MM.1S (cell line): ENCODE measurements around the gene SLIT2.

Experiments used
- DNase-seq: peaks from one replicate; pipeline ENCODE4 v3.0.0-alpha.2; 2015
- H2AFZ ChIP-seq: fragments of 300-600 bp; sonication (generic); 2 replicates; pipeline ENCODE4 v1.6.0; 2016; ENCODE audit warnings: antibody characterized with exemption, low read length
- H3F3A ChIP-seq: fragments of 300-600 bp; sonication (generic); 2 replicates; pipeline ENCODE4 v1.6.1; 2016; ENCODE audit warnings: mild to moderate bottlenecking, antibody characterized with exemption, low read length, moderate library complexity, mixed read lengths; ENCODE audit not compliant: insufficient read depth
- H3K27ac ChIP-seq: fragments of 300-600 bp; sonication (generic); 2 replicates; pipeline ENCODE4 v1.5.1; 2016; ENCODE audit warnings: mild to moderate bottlenecking, low read length
- H3K27me3 ChIP-seq: fragments of 300-600 bp; sonication (generic); replicated peaks from 2 replicates; pipeline ENCODE4 v1.6.0; 2016; ENCODE audit warnings: low read length; ENCODE audit not compliant: insufficient read depth
- H3K36me3 ChIP-seq: fragments of 300-600 bp; sonication (generic); replicated peaks from 2 replicates; pipeline ENCODE4 v1.6.1; 2016; ENCODE audit warnings: mild to moderate bottlenecking, low read length, mixed read lengths; ENCODE audit not compliant: insufficient read depth
- H3K4me1 ChIP-seq: fragments of 300-600 bp; sonication (generic); 2 replicates; pipeline ENCODE4 v1.6.1; 2016; ENCODE audit warnings: low read length, mixed read lengths
- H3K4me2 ChIP-seq: fragments of 300-600 bp; sonication (generic); 2 replicates; pipeline ENCODE4 v1.6.0; 2016; ENCODE audit warnings: low read depth, low read length
- H3K4me3 ChIP-seq: fragments of 300-600 bp; sonication (generic); 2 replicates; pipeline ENCODE4 v1.5.1; 2016; ENCODE audit warnings: low read length, mixed read lengths
- H3K79me2 ChIP-seq: fragments of 300-600 bp; sonication (generic); 2 replicates; pipeline ENCODE4 v1.6.1; 2016; ENCODE audit warnings: mixed run types, low read length, mixed read lengths
- H3K9ac ChIP-seq: fragments of 300-600 bp; sonication (generic); 2 replicates; pipeline ENCODE4 v1.6.1; 2016; ENCODE audit warnings: low read length, mixed read lengths
- H3K9me2 ChIP-seq: fragments of 300-600 bp; sonication (generic); replicated peaks from 2 replicates; pipeline ENCODE4 v1.6.1; 2016; ENCODE audit warnings: mild to moderate bottlenecking, low read length, mixed read lengths; ENCODE audit not compliant: insufficient read depth
- H3K9me3 ChIP-seq: fragments of 300-600 bp; sonication (generic); replicated peaks from 2 replicates; pipeline ENCODE4 v1.6.1; 2016; ENCODE audit warnings: mild to moderate bottlenecking, low read length, mixed read lengths; ENCODE audit not compliant: insufficient read depth
- H4K20me1 ChIP-seq: fragments of 300-600 bp; sonication (generic); 2 replicates; pipeline ENCODE4 v1.6.1; 2016; ENCODE audit warnings: mild to moderate bottlenecking, low read length, moderate library complexity, mixed read lengths; ENCODE audit not compliant: insufficient read depth
- EZH2 ChIP-seq: fragments of 300-600 bp; sonication (generic); optimal IDR thresholded peaks from 2 replicates; pipeline ENCODE3; 2017; ENCODE audit warnings: low read depth, mild to moderate bottlenecking, antibody characterized with exemption, low read length, mixed read lengths
- EZH2phosphoT487 ChIP-seq: fragments of 300-600 bp; sonication (generic); IDR thresholded peaks from 2 replicates; pipeline ENCODE4 v1.6.1; 2018; ENCODE audit warnings: antibody characterized with exemption, low read length
- TF ChIP-seq, protein P1 (sequence below): fragments of 300-600 bp; sonication (generic); IDR thresholded peaks from 2 replicates; pipeline ENCODE4 v1.5.1; 2016; ENCODE audit warnings: antibody characterized with exemption, low read length, mixed read lengths

The SLIT2 gene

DNA sequence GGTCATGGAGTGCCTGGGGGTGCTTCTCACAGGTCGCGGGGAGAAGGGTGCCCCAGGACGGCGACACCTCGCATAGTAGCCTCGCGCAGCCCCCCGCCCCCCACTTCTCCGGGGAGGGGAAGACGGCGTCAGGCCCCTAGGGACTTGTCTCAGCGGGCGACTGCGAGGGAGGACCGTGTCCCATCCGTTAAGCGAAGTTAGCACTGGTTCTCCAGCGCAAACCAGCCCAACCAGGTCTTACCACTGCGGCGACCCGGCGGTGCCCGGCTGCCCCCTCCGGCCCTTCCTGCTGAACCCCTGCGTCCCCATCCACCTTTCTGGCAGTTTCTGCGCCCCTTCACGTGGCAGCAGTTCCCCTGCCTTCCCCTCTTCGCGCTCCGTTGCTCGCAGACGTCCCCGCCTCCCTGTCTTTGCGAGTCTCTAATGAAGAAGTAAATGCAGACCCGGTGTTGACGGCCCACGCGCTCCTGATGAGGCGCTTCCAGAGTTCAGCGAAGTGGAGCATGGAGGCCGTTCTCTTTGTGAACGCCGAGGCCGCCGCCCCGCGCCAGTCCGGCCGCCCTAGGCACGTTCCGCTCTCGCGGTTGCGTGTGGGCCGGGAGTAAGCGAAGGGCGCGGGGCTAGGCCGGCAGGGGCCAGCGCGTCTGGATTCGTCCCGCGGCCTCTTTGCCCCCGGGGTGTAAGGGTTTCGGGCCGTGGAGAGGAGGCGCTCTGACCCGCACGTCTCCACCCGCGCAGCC is 3.0 kb downstream of the SLIT2 start:
- H2AFZ ChIP-seq, result peak overlapping the region; percentile 98; the same call in 1 of the 2 replicates
- no peaks in the 10 kb centered on the region; the same call in 1 of the 2 replicates for H3K4me1 ChIP-seq
- peak overlapping the region; percentile 100 for H3K4me2 ChIP-seq
- peaks cover 11% of the 10 kb centered on the region; the same call in 1 of the 2 replicates for H3K27me3 ChIP-seq
- TF ChIP-seq, protein P1, sequence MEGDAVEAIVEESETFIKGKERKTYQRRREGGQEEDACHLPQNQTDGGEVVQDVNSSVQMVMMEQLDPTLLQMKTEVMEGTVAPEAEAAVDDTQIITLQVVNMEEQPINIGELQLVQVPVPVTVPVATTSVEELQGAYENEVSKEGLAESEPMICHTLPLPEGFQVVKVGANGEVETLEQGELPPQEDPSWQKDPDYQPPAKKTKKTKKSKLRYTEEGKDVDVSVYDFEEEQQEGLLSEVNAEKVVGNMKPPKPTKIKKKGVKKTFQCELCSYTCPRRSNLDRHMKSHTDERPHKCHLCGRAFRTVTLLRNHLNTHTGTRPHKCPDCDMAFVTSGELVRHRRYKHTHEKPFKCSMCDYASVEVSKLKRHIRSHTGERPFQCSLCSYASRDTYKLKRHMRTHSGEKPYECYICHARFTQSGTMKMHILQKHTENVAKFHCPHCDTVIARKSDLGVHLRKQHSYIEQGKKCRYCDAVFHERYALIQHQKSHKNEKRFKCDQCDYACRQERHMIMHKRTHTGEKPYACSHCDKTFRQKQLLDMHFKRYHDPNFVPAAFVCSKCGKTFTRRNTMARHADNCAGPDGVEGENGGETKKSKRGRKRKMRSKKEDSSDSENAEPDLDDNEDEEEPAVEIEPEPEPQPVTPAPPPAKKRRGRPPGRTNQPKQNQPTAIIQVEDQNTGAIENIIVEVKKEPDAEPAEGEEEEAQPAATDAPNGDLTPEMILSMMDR, result no peak
- TF ChIP-seq EZH2phosphoT487 (no peak), EZH2 (no peak)
- no peak overlapping the region for H3K27ac ChIP-seq
- H3K4me3 ChIP-seq, result peak overlapping the region; percentile 76
- H3K9ac ChIP-seq, result no peak overlapping the region
- H3F3A ChIP-seq, result no peaks in the 10 kb centered on the region; the same call in 1 of the 2 replicates
- no peaks in the 10 kb centered on the region for H3K9me2 ChIP-seq
- no peak for DNase-seq
- no peaks in the 10 kb centered on the region; the same call in 1 of the 2 replicates for H3K36me3 ChIP-seq
- no peaks in the 10 kb centered on the region for H4K20me1 ChIP-seq
- no peaks in the 10 kb centered on the region for H3K79me2 ChIP-seq
- no peaks in the 10 kb centered on the region for H3K9me3 ChIP-seq

- Histone ChIP-seq H3K36me3 (no peaks in the 10 kb centered on the region; the same call in 1 of the 2 replicates), H3K79me2 (no peaks in the 10 kb centered on the region), H3K27me3 (peaks cover 11% of the 10 kb centered on the region; the same call in 1 of the 2 replicates), H3K9me3 (no peaks in the 10 kb centered on the region), H3K4me2 (peak overlapping the region; percentile 100; the same call in 1 of the 2 replicates), H3K27ac (no peak overlapping the region), H3F3A (no peaks in the 10 kb centered on the region; the same call in 1 of the 2 replicates), H3K4me3 (no peak overlapping the region), H3K9ac (no peak overlapping the region), H4K20me1 (no peaks in the 10 kb centered on the region), H2AFZ (no peak overlapping the region), H3K9me2 (no peaks in the 10 kb centered on the region), H3K4me1 (no peaks in the 10 kb centered on the region; the same call in 1 of the 2 replicates)
- TF ChIP-seq, protein P1, result no peak
- no peak for TF ChIP-seq EZH2phosphoT487
- TF ChIP-seq EZH2, result no peak
- no peak for DNase-seq
Measured at GRCh38 chr4:20255251-20255586, 3.5 kb downstream of the SLIT2 start.

DNA sequence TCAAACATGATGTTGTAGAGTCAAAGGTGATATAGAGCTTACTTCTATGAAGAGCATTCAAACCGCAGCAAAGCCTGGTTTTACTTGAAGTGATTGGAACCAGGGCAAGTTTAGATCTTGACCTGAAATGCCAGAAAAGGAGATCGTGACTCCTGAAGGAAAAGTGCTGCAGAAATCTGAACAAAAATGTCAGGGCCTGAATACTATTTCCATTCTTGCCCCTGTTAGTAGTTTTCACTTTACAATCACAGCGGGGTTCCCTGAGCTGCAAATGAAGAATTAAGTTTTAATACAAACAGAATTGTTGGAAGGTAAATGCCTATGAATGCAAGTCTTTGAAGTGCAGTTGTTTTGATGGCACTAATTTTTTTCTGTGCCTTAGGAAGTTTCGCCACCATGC is 4.1 kb downstream of the SLIT2 start:
- Histone ChIP-seq H3K4me2 (no peak overlapping the region), H3K4me3 (no peak overlapping the region), H2AFZ (no peak overlapping the region), H4K20me1 (no peaks in the 10 kb centered on the region), H3K79me2 (no peaks in the 10 kb centered on the region), H3K4me1 (no peaks in the 10 kb centered on the region; the same call in 1 of the 2 replicates), H3F3A (no peaks in the 10 kb centered on the region), H3K27me3 (peaks cover 11% of the 10 kb centered on the region; the same call in 1 of the 2 replicates), H3K27ac (no peak overlapping the region), H3K9me3 (no peaks in the 10 kb centered on the region), H3K36me3 (no peaks in the 10 kb centered on the region; the same call in 1 of the 2 replicates), H3K9ac (no peak overlapping the region), H3K9me2 (no peaks in the 10 kb centered on the region)
- TF ChIP-seq EZH2, result no peak
- DNase-seq, result no peak

- Histone ChIP-seq H3K79me2 (no peaks in the 10 kb centered on the region), H4K20me1 (no peaks in the 10 kb centered on the region), H3K36me3 (no peaks in the 10 kb centered on the region; the same call in 1 of the 2 replicates), H3F3A (no peaks in the 10 kb centered on the region), H3K9me2 (no peaks in the 10 kb centered on the region), H3K4me1 (no peaks in the 10 kb centered on the region; the same call in 1 of the 2 replicates), H3K4me3 (no peak overlapping the region), H3K27me3 (peaks cover 8% of the 10 kb centered on the region; the same call in 1 of the 2 replicates), H3K4me2 (no peak overlapping the region), H3K27ac (no peak overlapping the region), H3K9me3 (no peaks in the 10 kb centered on the region), H3K9ac (no peak overlapping the region), H2AFZ (no peak overlapping the region)
- TF ChIP-seq EZH2, result no peak
- TF ChIP-seq EZH2phosphoT487, result no peak
- TF ChIP-seq, protein P1, result no peak
- no peak for DNase-seq
Measured at GRCh38 chr4:20256381-20256881, 4.7 kb downstream of the SLIT2 start.
